22Rv1 (cell line): ENCODE measurements around the gene REC8.

Experiments used
- H3K27ac ChIP-seq: fragments of 450-650 bp; 2 replicates; pipeline ENCODE4 v1.5.1; 2017
- ZFX ChIP-seq: fragments of 450-650 bp; IDR thresholded peaks from 2 replicates; pipeline ENCODE4 v1.6.1; 2017; ENCODE audit warnings: antibody characterized with exemption, borderline replicate concordance
- TF ChIP-seq, protein P1 (sequence below): fragments of 450-650 bp; IDR thresholded peaks from 2 replicates; pipeline ENCODE4 v1.5.1; 2017; ENCODE audit warnings: mild to moderate bottlenecking

Gene REC8

DNA sequence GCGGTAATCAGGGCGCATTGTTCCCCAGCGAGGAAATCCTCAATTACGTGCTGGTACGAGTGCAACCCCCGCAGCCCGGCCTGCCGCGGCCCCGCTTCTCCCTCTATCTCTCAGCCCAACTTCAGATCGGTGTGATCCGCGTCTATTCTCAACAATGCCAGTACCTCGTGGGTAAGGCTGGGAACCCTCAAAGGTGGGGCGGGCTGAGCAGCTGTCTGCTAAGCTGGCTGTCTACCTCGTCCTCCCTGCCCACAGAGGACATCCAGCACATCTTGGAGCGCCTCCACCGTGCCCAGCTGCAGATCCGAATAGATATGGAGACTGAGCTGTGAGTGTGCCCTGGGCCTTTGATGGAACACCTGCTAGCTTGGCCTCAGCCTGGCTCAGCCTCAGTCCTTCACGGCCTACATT, 996 bp downstream of the REC8 start:
- no peak overlapping the region for H3K27ac ChIP-seq
- TF ChIP-seq, protein P1, sequence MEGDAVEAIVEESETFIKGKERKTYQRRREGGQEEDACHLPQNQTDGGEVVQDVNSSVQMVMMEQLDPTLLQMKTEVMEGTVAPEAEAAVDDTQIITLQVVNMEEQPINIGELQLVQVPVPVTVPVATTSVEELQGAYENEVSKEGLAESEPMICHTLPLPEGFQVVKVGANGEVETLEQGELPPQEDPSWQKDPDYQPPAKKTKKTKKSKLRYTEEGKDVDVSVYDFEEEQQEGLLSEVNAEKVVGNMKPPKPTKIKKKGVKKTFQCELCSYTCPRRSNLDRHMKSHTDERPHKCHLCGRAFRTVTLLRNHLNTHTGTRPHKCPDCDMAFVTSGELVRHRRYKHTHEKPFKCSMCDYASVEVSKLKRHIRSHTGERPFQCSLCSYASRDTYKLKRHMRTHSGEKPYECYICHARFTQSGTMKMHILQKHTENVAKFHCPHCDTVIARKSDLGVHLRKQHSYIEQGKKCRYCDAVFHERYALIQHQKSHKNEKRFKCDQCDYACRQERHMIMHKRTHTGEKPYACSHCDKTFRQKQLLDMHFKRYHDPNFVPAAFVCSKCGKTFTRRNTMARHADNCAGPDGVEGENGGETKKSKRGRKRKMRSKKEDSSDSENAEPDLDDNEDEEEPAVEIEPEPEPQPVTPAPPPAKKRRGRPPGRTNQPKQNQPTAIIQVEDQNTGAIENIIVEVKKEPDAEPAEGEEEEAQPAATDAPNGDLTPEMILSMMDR = no peak

DNA sequence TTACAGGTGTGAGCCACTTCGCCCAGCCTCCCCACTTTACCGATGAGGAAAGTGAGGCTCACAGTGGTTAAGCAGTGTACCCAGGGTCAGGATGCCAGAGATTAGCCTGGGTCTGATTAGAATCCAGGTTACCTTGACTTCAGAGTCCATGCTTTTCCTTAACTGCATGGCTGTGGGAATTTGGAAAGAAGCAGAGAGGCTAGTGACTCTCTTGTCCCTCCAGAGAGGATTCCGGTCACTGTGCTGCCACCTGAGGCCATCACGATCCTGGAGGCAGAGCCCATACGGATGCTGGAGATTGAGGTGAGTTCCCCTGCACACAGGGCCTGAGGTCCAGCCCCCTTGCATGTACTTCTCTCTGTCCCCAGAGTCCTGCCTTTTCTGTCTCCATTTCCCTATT, 4.7 kb downstream of the REC8 start:
- TF ChIP-seq ZFX = no peak
- TF ChIP-seq, protein P1 = no peak
- H3K27ac ChIP-seq = no peak overlapping the region

DNA sequence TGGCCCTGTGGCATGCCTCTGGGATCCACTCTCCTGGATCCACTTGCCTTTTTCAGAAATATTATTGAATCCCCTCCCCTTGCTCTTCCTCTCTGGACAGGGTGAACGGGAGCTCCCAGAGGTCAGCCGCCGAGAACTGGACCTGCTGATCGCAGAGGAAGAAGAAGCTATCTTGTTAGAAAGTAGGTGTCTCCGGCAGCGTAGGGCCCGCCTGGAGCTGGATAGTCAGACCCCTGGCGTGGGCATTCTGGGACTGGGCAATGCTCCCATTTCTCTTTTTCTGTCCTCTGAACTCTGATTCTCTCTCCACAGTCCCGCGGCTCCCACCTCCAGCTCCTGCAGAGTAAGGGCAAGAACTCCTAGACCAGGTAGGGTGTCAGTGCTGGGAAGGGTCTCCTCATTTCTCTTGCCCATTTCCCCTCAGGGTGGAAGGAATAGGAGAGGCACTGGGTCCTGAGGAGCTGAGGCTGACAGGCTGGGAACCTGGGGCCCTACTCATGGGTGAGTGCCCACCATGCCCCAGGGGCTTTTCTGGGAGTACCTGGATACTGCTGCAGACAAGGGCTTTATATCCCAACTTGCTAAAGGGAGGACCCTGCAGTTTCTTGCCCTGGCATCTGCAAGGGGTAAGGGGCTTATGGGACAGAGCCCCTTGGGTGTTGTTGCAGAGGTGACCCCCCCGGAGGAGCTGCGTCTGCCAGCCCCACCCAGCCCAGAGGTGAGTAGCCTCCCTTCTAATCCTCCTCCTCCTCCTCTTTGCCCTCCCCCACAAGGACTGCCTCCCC, 5.4 kb downstream of the REC8 start:
- TF ChIP-seq, protein P1 = no peak
- no peak overlapping the region for H3K27ac ChIP-seq

DNA sequence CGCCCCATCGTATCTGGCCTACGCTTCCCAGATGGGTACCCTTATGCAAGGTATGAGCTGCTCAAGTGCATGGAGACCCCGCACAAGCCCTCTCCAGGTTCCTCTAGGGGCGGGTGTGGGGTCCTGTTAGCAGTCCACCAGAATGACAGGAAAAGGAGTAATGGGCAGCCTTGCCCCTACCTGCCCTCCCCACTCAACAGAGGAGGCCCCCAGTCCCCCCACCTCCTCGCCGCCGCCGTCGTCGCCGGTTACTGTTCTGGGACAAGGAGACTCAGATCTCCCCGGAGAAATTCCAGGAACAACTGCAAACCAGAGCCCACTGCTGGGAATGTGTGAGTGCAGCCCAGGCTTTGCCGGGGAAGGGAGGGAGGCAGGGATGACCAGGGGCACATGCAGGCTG, 6.0 kb downstream of the REC8 start:
- no peak overlapping the region for H3K27ac ChIP-seq

DNA sequence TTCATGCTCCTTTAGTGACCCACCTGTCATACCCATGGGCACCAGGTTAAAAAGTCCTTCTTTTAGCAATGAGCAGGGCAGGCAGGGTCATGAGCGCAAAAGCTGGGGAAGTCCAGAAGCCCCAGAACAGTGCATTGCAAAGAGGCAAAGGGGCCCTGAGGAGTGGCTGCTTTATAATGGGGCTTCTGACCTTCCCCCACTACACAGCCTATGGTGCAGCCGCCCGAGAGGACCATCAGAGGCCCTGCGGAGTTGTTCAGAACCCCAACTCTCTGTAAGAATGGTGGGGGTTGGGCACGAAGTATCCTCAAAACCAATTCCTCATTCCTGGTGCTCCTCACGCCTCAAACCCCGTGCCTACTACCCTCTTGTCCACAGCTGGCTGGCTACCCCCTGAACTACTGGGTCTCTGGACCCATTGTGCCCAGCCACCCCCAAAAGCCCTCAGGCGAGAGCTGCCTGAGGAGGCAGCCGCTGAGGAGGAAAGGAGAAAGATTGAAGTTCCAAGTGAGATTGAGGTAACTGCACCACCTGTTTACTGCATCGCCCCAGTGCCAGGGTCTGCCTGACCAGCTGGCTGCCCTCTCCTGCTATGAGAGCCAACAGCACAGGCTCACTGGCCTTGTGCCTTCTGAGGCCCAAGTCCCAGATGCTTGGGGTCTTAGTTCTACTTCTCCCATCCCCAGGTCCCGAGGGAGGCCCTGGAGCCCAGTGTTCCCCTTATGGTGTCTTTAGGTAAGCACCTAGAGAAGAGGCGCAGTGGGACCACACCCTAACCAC, 6.7 kb downstream of the REC8 start:
- H3K27ac ChIP-seq = no peak overlapping the region
- no peak for TF ChIP-seq ZFX
- TF ChIP-seq, protein P1 = no peak

More for the DNA sequence above, 6.0 kb downstream of the REC8 start:
- TF ChIP-seq ZFX = no peak
- TF ChIP-seq, protein P1 = no peak

DNA sequence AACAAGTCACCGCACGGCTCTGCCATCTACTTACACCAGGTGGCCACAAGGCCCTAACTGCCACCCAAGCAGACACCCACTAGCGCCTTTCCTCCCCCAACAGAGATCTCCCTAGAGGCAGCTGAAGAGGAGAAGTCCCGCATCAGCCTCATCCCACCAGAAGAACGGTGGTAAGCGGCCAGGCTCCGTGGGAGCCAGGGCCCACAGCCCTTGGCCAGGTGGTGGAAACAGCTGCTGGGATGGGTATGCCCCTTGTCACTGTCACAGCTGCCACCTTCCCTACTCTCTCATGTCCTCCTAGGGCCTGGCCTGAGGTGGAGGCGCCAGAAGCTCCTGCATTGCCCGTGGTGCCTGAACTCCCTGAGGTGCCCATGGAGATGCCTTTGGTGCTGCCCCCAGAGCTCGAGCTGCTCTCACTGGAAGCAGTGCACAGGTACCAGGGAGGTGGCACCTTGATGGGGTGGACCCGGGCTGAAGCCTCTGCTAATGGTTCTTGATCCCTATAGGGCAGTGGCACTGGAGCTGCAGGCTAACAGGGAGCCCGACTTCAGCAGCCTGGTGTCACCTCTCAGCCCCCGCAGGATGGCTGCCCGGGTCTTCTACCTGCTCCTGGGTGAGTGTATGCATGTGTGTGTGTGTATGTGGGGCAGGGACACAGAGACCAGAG, 7.5 kb downstream of the REC8 start:
- H3K27ac ChIP-seq = no peak overlapping the region
- TF ChIP-seq ZFX = no peak
- TF ChIP-seq, protein P1 = no peak
